ENCODE data around the gene SUSD6.

DNA sequence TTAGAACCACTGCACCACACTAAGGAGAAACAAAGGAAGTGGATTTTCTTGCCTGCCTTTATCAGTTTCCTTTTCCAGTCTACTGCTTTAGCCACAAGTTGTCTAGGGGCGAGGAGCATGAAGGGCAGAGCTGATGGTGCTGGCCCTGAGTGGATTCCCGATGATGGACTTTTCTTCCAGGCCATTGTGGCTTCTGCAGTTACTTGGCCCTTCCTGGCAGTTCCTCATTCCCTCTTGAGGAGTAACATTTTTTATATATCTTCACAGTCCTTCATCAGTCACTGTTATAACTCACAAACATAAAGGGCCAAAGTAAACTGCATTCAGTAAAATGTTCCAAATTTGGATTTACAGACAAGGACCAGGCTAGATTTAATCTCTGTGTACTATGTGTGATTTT is 94.3 kb downstream of the SUSD6 start:
- TF ChIP-seq, protein P1, sequence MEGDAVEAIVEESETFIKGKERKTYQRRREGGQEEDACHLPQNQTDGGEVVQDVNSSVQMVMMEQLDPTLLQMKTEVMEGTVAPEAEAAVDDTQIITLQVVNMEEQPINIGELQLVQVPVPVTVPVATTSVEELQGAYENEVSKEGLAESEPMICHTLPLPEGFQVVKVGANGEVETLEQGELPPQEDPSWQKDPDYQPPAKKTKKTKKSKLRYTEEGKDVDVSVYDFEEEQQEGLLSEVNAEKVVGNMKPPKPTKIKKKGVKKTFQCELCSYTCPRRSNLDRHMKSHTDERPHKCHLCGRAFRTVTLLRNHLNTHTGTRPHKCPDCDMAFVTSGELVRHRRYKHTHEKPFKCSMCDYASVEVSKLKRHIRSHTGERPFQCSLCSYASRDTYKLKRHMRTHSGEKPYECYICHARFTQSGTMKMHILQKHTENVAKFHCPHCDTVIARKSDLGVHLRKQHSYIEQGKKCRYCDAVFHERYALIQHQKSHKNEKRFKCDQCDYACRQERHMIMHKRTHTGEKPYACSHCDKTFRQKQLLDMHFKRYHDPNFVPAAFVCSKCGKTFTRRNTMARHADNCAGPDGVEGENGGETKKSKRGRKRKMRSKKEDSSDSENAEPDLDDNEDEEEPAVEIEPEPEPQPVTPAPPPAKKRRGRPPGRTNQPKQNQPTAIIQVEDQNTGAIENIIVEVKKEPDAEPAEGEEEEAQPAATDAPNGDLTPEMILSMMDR (IDR thresholded peaks at IDR 0.05) = no peak
- no peak for TF ChIP-seq POLR2A (IDR thresholded peaks at IDR 0.05)
